Measurements from ENCODE around the gene POU2F2.
"Not testable (repeated sequence)": the region's sequence is repeated elsewhere in the genome, so short reads cannot be mapped to it uniquely, and the experiment has no call there.

POU2F2 gene

GRCh38 chr19:42048992-42049391 lies 83.3 kb downstream of the POU2F2 start:
- Mint-ChIP-seq H3K27ac (ENCODE audit: low read depth) (peak overlapping the region; percentile 7), H3K9me3 (no peaks in the 10 kb centered on the region), H3K4me3 (peak overlapping the region; percentile 50), H3K36me3 (ENCODE audit: insufficient read depth) (no peaks in the 10 kb centered on the region), H3K27me3 (peaks cover 12% of the 10 kb centered on the region), H3K4me1 (peaks cover 8% of the 10 kb centered on the region)
- DNase-seq (ENCODE audit: low spot score in 2 of 2), result no peak
- no peak for ATAC-seq (replicated peaks; ENCODE audit: extremely low read depth, poor library complexity, severe bottlenecking)

- no peak overlapping the region for H3K4me3 Mint-ChIP-seq
- no peak overlapping the region for H3K27ac Mint-ChIP-seq (ENCODE audit: low read depth)
- H3K9me3 Mint-ChIP-seq, result no peaks in the 10 kb centered on the region
These were observed 86.7 kb downstream of the POU2F2 start for GRCh38 chr19:42045575-42045974.

GRCh38 chr19:42042455-42043170 lies 89.6 kb downstream of the POU2F2 start:
- no peaks in the 10 kb centered on the region for H3K4me1 Mint-ChIP-seq

More at GRCh38 chr19:42045575-42045974, 86.7 kb downstream of the POU2F2 start:
- ATAC-seq (replicated peaks; ENCODE audit: extremely low read depth, poor library complexity, severe bottlenecking), result no peak
- Mint-ChIP-seq H3K4me1 (peaks cover 8% of the 10 kb centered on the region), H3K36me3 (ENCODE audit: insufficient read depth) (no peaks in the 10 kb centered on the region), H3K27me3 (peaks cover 22% of the 10 kb centered on the region)
- no peak for DNase-seq (ENCODE audit: low spot score in 2 of 2)

GRCh38 chr19:42040491-42040890 lies 91.8 kb downstream of the POU2F2 start:
- ATAC-seq (replicated peaks; ENCODE audit: extremely low read depth, poor library complexity, severe bottlenecking); H3K4me1 Mint-ChIP-seq; H3K9me3 Mint-ChIP-seq; DNase-seq (ENCODE audit: low spot score in 2 of 2); H3K4me3 Mint-ChIP-seq; H3K27ac Mint-ChIP-seq (ENCODE audit: low read depth); H3K36me3 Mint-ChIP-seq (ENCODE audit: insufficient read depth): not testable (repeated sequence)
- H3K27me3 Mint-ChIP-seq, result peaks cover 15% of the 10 kb centered on the region

More at GRCh38 chr19:42042455-42043170, 89.6 kb downstream of the POU2F2 start:
- H3K9me3 Mint-ChIP-seq, result no peaks in the 10 kb centered on the region
- H3K4me3 Mint-ChIP-seq, result no peak overlapping the region
- H3K27me3 Mint-ChIP-seq, result peaks cover 22% of the 10 kb centered on the region
- H3K36me3 Mint-ChIP-seq (ENCODE audit: insufficient read depth), result no peaks in the 10 kb centered on the region
- H3K27ac Mint-ChIP-seq (ENCODE audit: low read depth), result no peak overlapping the region
- ATAC-seq (replicated peaks; ENCODE audit: extremely low read depth, poor library complexity, severe bottlenecking), result no peak
- no peak for DNase-seq (ENCODE audit: low spot score in 2 of 2)

GRCh38 chr19:42040031-42040430 lies 92.2 kb downstream of the POU2F2 start:
- H3K4me1 Mint-ChIP-seq, result no peaks in the 10 kb centered on the region
- H3K4me3 Mint-ChIP-seq, result no peak overlapping the region
- no peaks in the 10 kb centered on the region for H3K9me3 Mint-ChIP-seq
- ATAC-seq (replicated peaks; ENCODE audit: extremely low read depth, poor library complexity, severe bottlenecking), result no peak
- no peaks in the 10 kb centered on the region for H3K36me3 Mint-ChIP-seq (ENCODE audit: insufficient read depth)
- H3K27me3 Mint-ChIP-seq, result peaks cover 10% of the 10 kb centered on the region
- no peak overlapping the region for H3K27ac Mint-ChIP-seq (ENCODE audit: low read depth)
- no peak for DNase-seq (ENCODE audit: low spot score in 2 of 2)

GRCh38 chr19:42038666-42039065 lies 93.6 kb downstream of the POU2F2 start:
- H3K4me3 Mint-ChIP-seq, result no peak overlapping the region
- H3K36me3 Mint-ChIP-seq (ENCODE audit: insufficient read depth), result no peaks in the 10 kb centered on the region
- no peaks in the 10 kb centered on the region for H3K9me3 Mint-ChIP-seq
- H3K27me3 Mint-ChIP-seq, result peaks cover 10% of the 10 kb centered on the region
- peaks cover 6% of the 10 kb centered on the region for H3K4me1 Mint-ChIP-seq
- H3K27ac Mint-ChIP-seq (ENCODE audit: low read depth), result peak overlapping the region; percentile 87
- DNase-seq (ENCODE audit: low spot score in 2 of 2), result no peak
- no peak for ATAC-seq (replicated peaks; ENCODE audit: extremely low read depth, poor library complexity, severe bottlenecking)

DNA sequence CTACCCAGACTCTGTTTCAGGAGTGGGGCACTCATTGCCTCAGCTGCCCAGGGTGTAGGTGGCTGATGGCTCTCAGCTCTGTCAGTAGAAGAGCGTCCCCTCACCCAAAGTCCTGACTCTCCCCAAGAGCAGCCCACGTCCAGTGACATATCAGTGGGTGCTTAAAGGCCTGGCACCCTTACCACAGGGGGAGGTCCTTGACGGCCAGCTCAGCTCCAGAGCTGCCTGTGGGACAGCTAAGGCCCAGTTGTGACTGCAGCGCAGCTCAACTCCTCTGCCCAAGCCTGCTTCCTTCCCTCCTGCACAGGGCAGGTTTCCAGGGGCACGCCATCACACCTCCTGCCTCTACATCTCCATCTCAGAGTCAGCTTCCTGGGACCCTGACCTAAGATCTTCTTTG lies 94.6 kb downstream of the POU2F2 start:
- ATAC-seq (replicated peaks; ENCODE audit: extremely low read depth, poor library complexity, severe bottlenecking) (no peak), DNase-seq (ENCODE audit: low spot score in 2 of 2) (no peak)
- H3K9me3 Mint-ChIP-seq, result no peaks in the 10 kb centered on the region
- H3K27ac Mint-ChIP-seq (ENCODE audit: low read depth), result no peak overlapping the region
- peaks cover 6% of the 10 kb centered on the region for H3K4me1 Mint-ChIP-seq
- no peak overlapping the region for H3K4me3 Mint-ChIP-seq
- H3K36me3 Mint-ChIP-seq (ENCODE audit: insufficient read depth), result no peaks in the 10 kb centered on the region
- H3K27me3 Mint-ChIP-seq, result peaks cover 10% of the 10 kb centered on the region
